GM21576 (cell line): ENCODE measurements around the gene DNAJC16.
"Not testable (repeated sequence)": the region's sequence is repeated elsewhere in the genome, so short reads cannot be mapped to it uniquely, and the experiment has no call there.

ENCODE experiments used
- ATAC-seq: cut with Tn5 transposase; IDR thresholded peaks from one replicate; pipeline ENCODE4 v1.9.1; 2021; ENCODE audit warnings: mild to moderate bottlenecking, moderate library complexity; ENCODE audit not compliant: unreplicated experiment

The DNAJC16 gene

DNA sequence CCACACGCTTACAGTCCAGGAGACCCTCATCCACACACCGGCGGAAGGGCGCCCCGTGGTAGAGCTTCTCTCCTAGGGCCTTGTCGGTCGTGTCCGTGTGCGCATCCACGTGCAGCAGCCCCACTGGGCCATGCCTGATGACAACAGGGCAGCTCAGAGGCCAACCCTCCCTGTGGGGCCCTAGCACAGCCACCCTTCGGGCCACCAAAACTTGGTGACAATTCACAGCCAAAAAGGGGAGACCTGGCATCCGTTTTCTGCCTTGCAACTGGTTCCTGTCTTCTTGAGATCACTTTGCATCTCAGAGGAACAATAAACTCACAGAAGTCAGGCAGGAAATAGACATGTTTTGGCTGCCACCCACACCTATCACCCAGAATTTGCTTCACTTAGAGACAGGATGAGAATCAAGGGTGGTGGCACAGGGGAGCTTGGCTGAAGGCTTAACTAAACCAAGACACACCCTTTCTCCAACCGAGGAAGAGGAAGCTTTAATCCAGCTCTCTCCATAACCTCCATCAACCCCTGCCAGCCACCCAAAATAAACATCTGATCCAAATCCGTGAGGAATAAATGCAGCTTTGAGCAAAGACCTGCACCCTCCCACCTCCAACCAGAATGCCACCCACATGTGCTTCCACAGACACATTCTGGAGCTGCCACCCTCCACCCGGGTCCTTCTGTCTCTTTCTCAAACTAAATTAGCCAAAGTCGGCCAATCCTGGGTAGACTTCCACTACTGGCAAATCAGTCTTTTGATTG, 52.5 kb downstream of the DNAJC16 start:
- peak; percentile 27 for ATAC-seq

DNA sequence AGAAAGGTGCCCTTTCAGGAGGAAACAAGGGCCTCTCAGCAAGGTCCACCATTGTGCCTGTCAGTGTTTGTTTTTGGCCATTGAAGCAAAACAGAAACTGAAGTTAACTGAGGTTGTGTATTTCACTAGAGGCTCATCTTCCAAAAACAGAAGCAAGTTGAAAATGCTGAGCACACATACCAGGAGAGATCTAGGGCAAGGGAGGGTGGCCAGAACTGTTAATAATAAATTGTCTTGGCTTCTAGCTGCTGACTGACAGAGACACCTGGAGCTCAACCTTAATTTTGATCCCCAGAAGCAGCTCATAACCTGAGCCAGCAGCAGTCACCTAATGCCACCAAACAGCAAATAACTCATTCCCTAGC, 53.0 kb downstream of the DNAJC16 start:
- peak; percentile 49 for ATAC-seq

GRCh38 chr1:15583016-15583706, 56.5 kb downstream of the DNAJC16 start:
- no peak for ATAC-seq

DNA sequence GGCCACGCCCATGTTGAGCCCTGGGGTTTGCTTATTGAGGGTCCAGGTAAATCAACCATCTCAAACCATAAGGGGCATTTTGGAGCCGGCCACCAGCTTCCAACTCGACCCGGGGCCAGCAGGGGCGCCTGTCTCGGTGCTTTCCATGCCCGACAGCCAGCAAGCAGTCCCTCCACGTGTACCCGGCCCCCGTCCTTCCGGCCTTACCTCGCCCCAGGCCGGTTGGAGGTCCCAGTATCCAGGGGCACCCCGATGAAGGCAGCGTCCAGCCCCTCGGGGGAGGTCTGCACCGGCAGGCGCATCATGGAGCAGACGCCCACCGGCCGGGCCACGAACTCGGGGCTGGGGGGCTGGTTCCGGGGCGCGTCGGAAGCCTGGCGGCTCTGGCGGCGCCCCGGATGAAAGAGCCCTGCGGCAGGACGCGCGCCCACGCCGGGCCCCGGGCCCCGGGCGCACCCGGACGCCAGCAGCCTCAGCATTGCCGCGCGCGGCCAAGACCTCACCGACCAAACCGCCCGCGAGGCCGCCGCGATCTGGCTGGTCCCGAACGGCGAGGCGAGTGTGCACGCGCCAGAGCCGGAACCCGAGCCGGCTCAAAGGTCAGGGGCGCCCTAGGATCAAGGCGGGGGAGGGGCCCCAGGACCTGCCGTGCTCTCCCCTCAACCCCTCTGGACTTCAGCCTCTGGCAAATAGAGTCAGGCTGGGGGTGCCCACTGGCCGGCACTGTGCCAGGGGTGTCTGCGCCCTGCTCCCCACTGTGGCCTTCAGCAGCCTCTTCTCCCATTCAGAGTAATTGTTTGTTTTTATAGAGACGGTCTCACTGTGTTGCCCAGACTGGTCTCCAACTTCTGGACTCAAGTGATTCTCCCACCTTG, 58.1 kb downstream of the DNAJC16 start, which contains the start of gene AGMAT:
TSS of gene AGMAT (minus strand) at position 563 of the 875 bp plus-strand sequence. CDS start at position 479, 84 bp downstream.
- ATAC-seq, result peak; percentile 44

- ATAC-seq, result no peak
Measured at GRCh38 chr1:15592285-15592684, 65.6 kb downstream of the DNAJC16 start.

- ATAC-seq, result no peak
Measured at GRCh38 chr1:15595809-15596617, 69.4 kb downstream of the DNAJC16 start.

DNA sequence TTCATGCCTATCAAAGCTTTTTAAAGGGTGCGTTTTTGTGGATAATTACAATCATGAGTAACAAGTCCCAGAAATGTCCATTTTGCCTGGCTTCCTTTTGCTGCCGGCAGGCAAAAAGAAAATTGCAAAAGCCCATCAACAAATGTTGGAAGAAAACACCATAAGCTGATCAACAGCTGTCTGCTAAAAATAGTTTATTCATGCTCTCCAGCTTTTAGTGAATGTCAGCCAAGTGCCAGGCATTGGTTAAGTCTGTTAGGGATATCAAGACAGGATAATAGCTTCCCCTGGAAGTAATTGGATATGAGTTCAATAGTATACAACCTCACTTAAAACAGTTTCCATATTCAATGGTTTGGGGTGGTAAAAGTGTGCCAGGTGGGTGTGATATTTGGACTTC, 71.8 kb downstream of the DNAJC16 start:
- ATAC-seq, result no peak

DNA sequence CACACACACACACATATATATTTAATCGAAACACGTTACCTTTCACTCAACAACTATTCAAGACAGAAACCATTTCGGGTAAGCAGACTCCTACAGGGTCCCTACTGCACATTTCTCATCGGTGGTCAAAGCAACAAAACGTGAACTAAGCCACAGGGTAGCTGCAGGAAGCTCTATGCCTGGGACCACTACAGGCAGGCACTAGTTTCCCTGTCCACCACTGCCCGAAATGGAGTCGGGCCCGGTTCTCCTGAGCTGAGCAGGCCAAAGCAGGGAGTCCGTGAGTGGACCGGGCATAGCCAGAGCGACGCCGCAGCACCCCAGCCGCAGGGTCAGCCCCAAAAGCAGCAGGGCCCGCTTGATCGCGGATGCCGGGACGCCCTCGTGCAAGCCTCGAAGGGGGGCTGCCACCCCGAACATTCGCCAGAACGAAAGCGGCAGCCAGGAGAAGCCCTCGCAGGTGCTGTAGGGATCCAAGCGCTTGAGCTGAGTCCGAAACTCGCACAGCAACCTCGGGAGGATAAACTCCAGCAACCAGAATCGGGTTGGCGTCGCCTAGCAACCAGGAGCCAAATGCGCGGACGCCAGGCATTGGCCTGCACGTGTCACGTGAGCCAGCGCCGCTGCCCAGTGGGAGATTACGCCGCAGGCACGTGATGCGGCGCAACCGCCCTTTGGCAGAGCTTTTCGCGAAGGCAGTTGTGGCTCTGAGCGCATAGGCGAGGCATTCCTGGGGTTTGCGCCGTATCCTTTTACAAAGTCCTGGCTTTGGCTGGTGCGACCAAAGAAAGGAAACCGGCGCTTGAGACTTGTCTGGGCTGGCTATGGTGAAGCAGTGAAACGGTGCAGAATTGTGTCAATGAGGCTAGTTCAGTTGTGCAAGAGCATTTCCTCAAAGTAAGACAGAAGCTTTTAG, 76.7 kb downstream of the DNAJC16 start:
- ATAC-seq, result peak; percentile 83

DNA sequence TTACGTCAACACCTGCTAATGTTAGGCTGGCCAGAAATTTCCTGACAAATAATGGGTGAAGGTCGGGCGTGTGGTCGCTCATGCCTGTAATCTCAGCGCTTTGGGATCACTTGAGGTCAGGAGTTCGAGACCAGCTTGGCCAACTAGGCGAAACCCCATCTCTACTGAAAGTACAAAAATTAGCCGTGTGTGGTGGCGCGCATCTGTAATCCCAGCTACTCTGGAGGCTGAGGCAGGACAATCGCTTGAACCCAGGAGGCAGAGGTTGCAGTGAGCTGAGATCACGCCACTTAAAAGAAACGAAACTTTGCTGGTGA, 77.3 kb downstream of the DNAJC16 start:
- not testable (repeated sequence) for ATAC-seq

DNA sequence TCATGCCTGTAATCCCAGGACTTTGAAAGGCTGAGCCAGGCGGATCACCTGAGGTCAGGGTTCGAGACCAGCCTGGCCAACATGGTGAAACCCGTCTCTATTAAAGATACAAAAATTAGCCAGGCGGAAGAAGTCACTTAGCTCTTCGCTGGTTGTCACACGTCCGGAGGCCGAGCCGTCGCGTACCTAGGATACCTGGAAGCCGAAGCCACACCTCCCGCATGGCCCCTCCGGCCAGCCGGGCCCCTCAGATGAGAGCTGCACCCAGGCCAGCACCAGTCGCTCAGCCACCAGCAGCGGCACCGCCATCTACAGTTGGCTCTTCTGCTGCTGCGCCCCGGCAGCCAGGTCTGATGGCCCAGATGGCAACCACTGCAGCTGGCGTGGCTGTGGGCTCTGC, 77.8 kb downstream of the DNAJC16 start:
- ATAC-seq, result not testable (repeated sequence)

DNA sequence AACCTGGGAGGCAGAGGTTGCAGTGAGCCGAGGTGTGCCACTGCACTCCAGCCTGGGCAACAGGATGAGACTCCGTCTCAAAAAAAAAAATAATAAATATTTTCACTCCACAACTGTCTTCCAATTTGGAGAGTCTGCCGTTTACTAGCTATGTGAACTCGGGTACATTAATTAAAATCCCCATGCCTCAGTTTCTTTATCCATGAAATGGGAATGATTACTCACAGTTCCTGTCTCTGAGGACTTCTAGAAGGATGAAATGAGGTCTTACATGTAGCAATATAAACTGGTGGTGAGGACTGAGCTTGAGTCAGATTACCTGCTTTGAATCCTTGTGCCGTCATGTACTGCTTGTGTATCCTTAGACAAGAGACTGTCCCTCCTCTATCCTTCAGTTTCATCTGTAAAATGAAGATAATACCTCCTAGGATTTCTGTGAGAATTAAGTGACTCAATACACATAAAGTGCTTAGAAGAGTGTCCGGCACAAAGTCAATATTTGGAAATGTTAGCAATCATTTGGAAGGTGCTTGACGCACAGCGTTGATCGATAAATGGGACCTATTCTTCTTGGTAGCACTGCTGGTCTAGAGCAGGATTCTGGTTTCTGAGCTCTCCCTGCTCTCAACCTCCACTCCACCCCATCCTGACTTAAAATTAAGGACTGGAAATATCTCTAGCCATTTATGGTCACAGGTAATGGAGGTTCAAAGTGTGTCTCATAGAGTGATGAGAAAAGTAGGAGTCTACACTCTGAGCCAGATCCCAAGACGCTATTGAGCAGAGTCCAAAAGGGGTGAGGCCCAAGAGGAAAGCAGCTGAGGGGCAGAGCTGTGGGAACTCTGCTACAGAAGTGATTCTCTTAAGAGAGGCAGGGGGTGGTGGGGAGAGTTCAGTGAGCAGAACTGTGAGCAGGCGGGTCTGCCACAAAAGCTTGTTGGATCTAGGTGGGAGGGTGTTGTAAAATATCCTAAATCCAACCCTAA, 79.0 kb downstream of the DNAJC16 start:
- no peak for ATAC-seq

- ATAC-seq, result no peak
Measured at GRCh38 chr1:15609631-15610030, 83.0 kb downstream of the DNAJC16 start.

- ATAC-seq, result no peak
Measured at GRCh38 chr1:15610167-15610566, 83.5 kb downstream of the DNAJC16 start.

DNA sequence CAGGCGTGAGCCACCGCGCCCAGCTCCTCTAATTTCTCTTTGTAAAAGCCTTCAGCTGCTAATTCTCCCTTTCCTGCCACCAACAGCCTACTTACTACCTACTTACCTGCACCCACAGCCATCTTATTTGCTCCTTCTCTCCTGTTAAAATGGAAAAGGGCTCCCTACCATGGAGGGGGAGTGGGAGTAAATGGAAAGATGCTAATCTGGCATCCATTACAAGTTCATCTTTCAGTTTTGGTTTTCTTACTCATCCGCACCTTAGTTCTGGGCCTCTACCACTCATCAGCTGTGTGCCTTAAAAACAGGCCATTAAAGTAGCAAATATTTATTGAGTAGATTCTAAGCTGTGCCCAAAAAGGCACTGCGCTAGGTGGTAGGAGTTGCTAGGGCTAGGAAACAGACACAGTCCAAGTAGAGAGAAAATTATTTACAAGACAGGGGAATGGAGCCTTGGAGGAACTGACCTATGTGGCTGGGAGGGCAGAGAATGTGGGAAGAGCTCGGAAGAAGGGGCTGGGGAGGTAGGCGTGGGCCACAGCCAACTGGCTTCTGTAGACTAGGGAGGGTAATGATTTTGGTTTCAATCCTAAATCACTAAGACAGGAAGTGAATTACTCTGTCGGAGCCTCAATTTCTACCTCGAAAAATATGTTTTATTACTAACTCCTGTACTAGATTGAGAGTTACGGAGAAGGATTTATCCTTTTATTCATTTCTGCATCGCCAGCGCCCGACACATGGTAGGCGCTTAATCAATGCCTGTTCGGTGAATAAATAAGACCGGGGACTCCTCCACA, 89.9 kb downstream of the DNAJC16 start:
- peak; percentile 7 for ATAC-seq

GRCh38 chr1:15617173-15618076, 90.8 kb downstream of the DNAJC16 start, which contains the start of gene DDI2:
DDI2 (plus strand) TSS chr1:15617458; CDS start chr1:15617671, 213 bp downstream.
- peak; percentile 58 for ATAC-seq

GRCh38 chr1:15618077-15618654, 91.5 kb downstream of the DNAJC16 start:
- ATAC-seq, result peak; percentile 26
